T-helper 17 cell (primary cell): Measurements from ENCODE around the gene MTCH2. TPM values are rescaled to one million over a fixed set of nuclear protein-coding genes. Genes with fewer than 3 reads are reported as not detected.

Experiments
- ATAC-seq: fragments of 150-1000 bp; cut with Tn5 transposase; 2 replicates; pipeline ENCODE4 v1.10.0; 2021; ENCODE audit warnings: mild to moderate bottlenecking, moderate library complexity
- DNase-seq, 3 donors: peaks; one replicate each; pipeline versions ENCODE4 v3.0.0 to v3.0.0-alpha.2; 2020 to 2021
- H3K9me3 ChIP-seq: one replicate; pipeline ENCODE4 v1.7.0; 2013; ENCODE audit warnings: low read length, mild to moderate bottlenecking; ENCODE audit not compliant: control insufficient read depth, poor library complexity, severe bottlenecking
- H3K27ac Mint-ChIP-seq: one replicate; pipeline ENCODE4 v1.8.0; 2022; ENCODE audit warnings: mild to moderate bottlenecking, moderate library complexity, mixed read lengths
- H3K27me3 Mint-ChIP-seq: one replicate; pipeline ENCODE4 v1.8.0; 2022; ENCODE audit warnings: mixed read lengths
- H3K36me3 Mint-ChIP-seq: one replicate; pipeline ENCODE4 v1.8.0; 2022; ENCODE audit warnings: low read depth, mixed read lengths
- H3K4me1 Mint-ChIP-seq: one replicate; pipeline ENCODE4 v1.8.0; 2022; ENCODE audit warnings: mild to moderate bottlenecking, mixed read lengths
- H3K4me3 Mint-ChIP-seq: one replicate; pipeline ENCODE4 v1.8.0; 2022; ENCODE audit warnings: mild to moderate bottlenecking, moderate library complexity, mixed read lengths
- total RNA-seq, 4 donors: library from RNA in 2 of 4; stranded (reverse) in 2 of 4; gene quantifications; one replicate each; pipeline ENCODE4 v1.2.3 and lab custom pipeline; 2022 to 2026

MTCH2 gene
- total RNA-seq, 2 donors from 2014 or later: 19.9 to 22.5 TPM

- no peak overlapping the region for H3K27ac Mint-ChIP-seq
- ATAC-seq: no peak
- peaks cover 37% of the 10 kb centered on the region for H3K27me3 Mint-ChIP-seq
- H3K4me1 Mint-ChIP-seq: peaks cover 5% of the 10 kb centered on the region
- peaks cover 5% of the 10 kb centered on the region for H3K36me3 Mint-ChIP-seq
- H3K4me3 Mint-ChIP-seq: peak overlapping the region; percentile 41
- no peaks in the 10 kb centered on the region for H3K9me3 ChIP-seq
- DNase-seq: no peak
Observed at GRCh38 chr11:47593492-47593933, 48.8 kb downstream of the MTCH2 start.

- H3K9me3 ChIP-seq: no peaks in the 10 kb centered on the region
- H3K27ac Mint-ChIP-seq: no peak overlapping the region
- ATAC-seq (no peak), DNase-seq (no peak)
- peaks cover 5% of the 10 kb centered on the region for H3K36me3 Mint-ChIP-seq
- no peak overlapping the region for H3K4me3 Mint-ChIP-seq
- peaks cover 5% of the 10 kb centered on the region for H3K4me1 Mint-ChIP-seq
- peaks cover 37% of the 10 kb centered on the region for H3K27me3 Mint-ChIP-seq
Observed at GRCh38 chr11:47592970-47593369, 49.4 kb downstream of the MTCH2 start.

- Mint-ChIP-seq H3K27ac (no peak overlapping the region), H3K27me3 (peaks cover 37% of the 10 kb centered on the region), H3K4me1 (peaks cover 5% of the 10 kb centered on the region), H3K36me3 (peaks cover 5% of the 10 kb centered on the region), H3K4me3 (no peak overlapping the region)
- ATAC-seq (no peak), DNase-seq (no peak)
- no peaks in the 10 kb centered on the region for H3K9me3 ChIP-seq
Observed at GRCh38 chr11:47592251-47592650, 50.1 kb downstream of the MTCH2 start.

GRCh38 chr11:47591764-47592163 lies 50.6 kb downstream of the MTCH2 start:
- DNase-seq (no peak), ATAC-seq (no peak)
- H3K36me3 Mint-ChIP-seq: peaks cover 5% of the 10 kb centered on the region
- no peaks in the 10 kb centered on the region for H3K9me3 ChIP-seq
- no peak overlapping the region for H3K4me3 Mint-ChIP-seq
- peaks cover 37% of the 10 kb centered on the region for H3K27me3 Mint-ChIP-seq
- no peak overlapping the region for H3K27ac Mint-ChIP-seq
- H3K4me1 Mint-ChIP-seq: peaks cover 5% of the 10 kb centered on the region

GRCh38 chr11:47589977-47590861 lies 52.1 kb downstream of the MTCH2 start:
- Mint-ChIP-seq H3K27ac (no peak overlapping the region), H3K36me3 (peaks cover 5% of the 10 kb centered on the region), H3K4me1 (peaks cover 8% of the 10 kb centered on the region), H3K27me3 (peaks cover 27% of the 10 kb centered on the region), H3K4me3 (no peak overlapping the region)
- ATAC-seq (no peak), DNase-seq (no peak)
- no peaks in the 10 kb centered on the region for H3K9me3 ChIP-seq

GRCh38 chr11:47589584-47589976 lies 52.8 kb downstream of the MTCH2 start:
- no peak overlapping the region for H3K27ac Mint-ChIP-seq
- DNase-seq: no peak
- ATAC-seq: no peak
- H3K36me3 Mint-ChIP-seq: peaks cover 3% of the 10 kb centered on the region
- peaks cover 21% of the 10 kb centered on the region for H3K27me3 Mint-ChIP-seq
- peaks cover 6% of the 10 kb centered on the region for H3K4me1 Mint-ChIP-seq
- no peak overlapping the region for H3K4me3 Mint-ChIP-seq
- H3K9me3 ChIP-seq: no peaks in the 10 kb centered on the region

- H3K36me3 Mint-ChIP-seq: peaks cover 4% of the 10 kb centered on the region
- DNase-seq: no peak
- peaks cover 17% of the 10 kb centered on the region for H3K27me3 Mint-ChIP-seq
- ATAC-seq: no peak
- no peak overlapping the region for H3K4me3 Mint-ChIP-seq
- no peak overlapping the region for H3K27ac Mint-ChIP-seq
- no peaks in the 10 kb centered on the region for H3K9me3 ChIP-seq
- H3K4me1 Mint-ChIP-seq: peaks cover 3% of the 10 kb centered on the region
Observed at GRCh38 chr11:47589118-47589517, 53.2 kb downstream of the MTCH2 start.

- Mint-ChIP-seq H3K4me3 (peak overlapping the region; percentile 36), H3K27ac (no peak overlapping the region), H3K36me3 (peaks cover 10% of the 10 kb centered on the region), H3K4me1 (peaks cover 6% of the 10 kb centered on the region), H3K27me3 (peaks cover 6% of the 10 kb centered on the region)
- ATAC-seq: peak; percentile 23
- H3K9me3 ChIP-seq: no peaks in the 10 kb centered on the region
- no peak for DNase-seq
Observed at GRCh38 chr11:47587723-47588326, 54.5 kb downstream of the MTCH2 start.

- H3K4me3 Mint-ChIP-seq: no peak overlapping the region
Observed at GRCh38 chr11:47587039-47587716, 55.2 kb downstream of the MTCH2 start.

GRCh38 chr11:47586098-47586855 lies 56.1 kb downstream of the MTCH2 start, which contains the start of gene FAM180B:
Gene FAM180B, plus strand, starts transcription at chr11:47586678. Its CDS starts 91 bp downstream, at chr11:47586769.
- H3K36me3 Mint-ChIP-seq: peaks cover 10% of the 10 kb centered on the region
- ATAC-seq (no peak), DNase-seq (no peak)
- H3K27ac Mint-ChIP-seq: peak within 1 kb of the TSS; percentile 47
- H3K27me3 Mint-ChIP-seq: no peaks in the 10 kb centered on the region
- H3K4me1 Mint-ChIP-seq: peaks cover 6% of the 10 kb centered on the region
- H3K4me3 Mint-ChIP-seq: no peak within 1 kb of the TSS
- no peaks in the 10 kb centered on the region for H3K9me3 ChIP-seq

More at GRCh38 chr11:47587039-47587716, 55.2 kb downstream of the MTCH2 start:
- H3K27ac Mint-ChIP-seq: no peak overlapping the region
- H3K4me1 Mint-ChIP-seq: peaks cover 6% of the 10 kb centered on the region
- DNase-seq: no peak
- no peaks in the 10 kb centered on the region for H3K9me3 ChIP-seq
- peaks cover 10% of the 10 kb centered on the region for H3K36me3 Mint-ChIP-seq
- no peak for ATAC-seq
- H3K27me3 Mint-ChIP-seq: no peaks in the 10 kb centered on the region

- peaks cover 16% of the 10 kb centered on the region for H3K4me1 Mint-ChIP-seq
- no peaks in the 10 kb centered on the region for H3K9me3 ChIP-seq
- H3K4me3 Mint-ChIP-seq: no peak overlapping the region
- ATAC-seq (no peak), DNase-seq (no peak)
- H3K36me3 Mint-ChIP-seq: peaks cover 12% of the 10 kb centered on the region
- no peaks in the 10 kb centered on the region for H3K27me3 Mint-ChIP-seq
- peak overlapping the region; percentile 75 for H3K27ac Mint-ChIP-seq
Observed at GRCh38 chr11:47583844-47584243, 58.5 kb downstream of the MTCH2 start.

GRCh38 chr11:47578524-47579494 lies 63.5 kb downstream of the MTCH2 start, which contains the start of the genes KBTBD4 and NDUFS3:
Gene KBTBD4, minus strand, starts transcription at chr11:47578970. Its CDS starts 19 bp downstream, at chr11:47578951.
Gene NDUFS3, plus strand, starts transcription at chr11:47579074. Its CDS starts 18 bp downstream, at chr11:47579092.
- ATAC-seq (peak; percentile 95), DNase-seq (peak; percentile 74 to 91 (median 82))
- Mint-ChIP-seq H3K36me3 (peaks cover 8% of the 10 kb centered on the region), H3K4me3 (peak within 1 kb of the TSS; percentile 98), H3K4me1 (peaks cover 23% of the 10 kb centered on the region), H3K27ac (peak within 1 kb of the TSS; percentile 97), H3K27me3 (no peaks in the 10 kb centered on the region)
- H3K9me3 ChIP-seq: no peaks in the 10 kb centered on the region
